Measurements from ENCODE around the gene TCHP.
"Not testable (repeated sequence)": the region's sequence is repeated elsewhere in the genome, so short reads cannot be mapped to it uniquely, and the experiment has no call there.

Gene TCHP

GRCh38 chr12:109880043-109880931 lies 19.8 kb upstream of the TCHP start, which contains the start of gene GLTP:
TSS of gene GLTP (minus strand) at chr12:109880541. CDS start at chr12:109880374, 167 bp downstream.
- peak; percentile 86 for DNase-seq

DNA sequence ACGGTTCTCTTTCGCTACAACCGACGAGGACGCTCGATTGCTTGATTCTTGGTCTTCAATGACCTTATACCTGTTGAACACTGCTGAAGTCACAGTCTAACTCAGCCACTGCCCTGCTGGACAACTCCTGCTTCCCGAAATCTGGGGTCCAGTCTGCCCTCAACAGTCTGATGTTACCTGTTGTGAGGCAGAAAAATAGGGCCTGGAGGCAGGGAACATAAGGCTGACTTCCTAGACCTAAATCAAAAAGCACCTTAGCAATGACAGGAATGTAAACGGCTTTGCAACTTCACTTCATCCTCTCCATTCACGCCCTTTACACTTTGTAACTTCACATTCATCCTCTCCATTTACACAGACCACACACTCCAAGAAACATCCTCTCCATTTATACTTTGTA lies 19.1 kb upstream of the TCHP start:
- no peak for DNase-seq

DNA sequence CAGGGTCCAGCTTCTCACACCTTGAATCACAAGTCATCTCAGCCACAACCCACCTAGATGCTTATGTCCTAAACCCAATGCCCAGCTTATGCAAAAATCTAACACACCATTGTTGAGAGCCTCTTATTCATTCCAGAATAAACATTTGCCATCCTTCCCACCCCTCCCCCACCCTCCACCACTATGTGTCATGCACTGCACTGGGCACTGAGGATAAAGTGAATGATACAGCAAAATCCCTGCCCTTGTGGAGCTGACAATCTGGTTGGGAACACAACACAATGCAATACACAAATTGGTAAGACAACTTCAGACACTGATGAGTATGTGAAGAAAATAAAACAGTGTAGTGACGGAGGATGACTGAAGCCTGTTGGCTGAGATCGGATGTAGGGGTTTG lies 18.3 kb upstream of the TCHP start:
- DNase-seq, result no peak

DNA sequence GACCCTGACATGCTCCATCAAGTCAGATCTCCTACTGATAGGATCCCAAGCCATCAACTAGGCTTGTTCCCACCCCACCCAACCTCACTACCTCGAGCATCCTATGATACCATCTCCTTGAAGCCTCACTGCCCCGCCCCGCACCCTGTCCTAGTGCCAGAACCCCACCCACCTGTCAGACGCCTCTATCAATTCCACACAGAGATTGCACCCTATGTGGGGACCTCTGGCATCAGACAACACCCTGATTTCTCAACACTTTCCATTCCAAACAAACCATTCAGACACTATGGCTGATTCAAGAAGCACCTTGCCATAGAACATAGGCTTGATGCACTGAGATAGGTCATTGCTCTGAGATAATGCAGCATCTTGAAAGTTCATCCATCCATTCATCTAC lies 16.6 kb upstream of the TCHP start:
- DNase-seq, result no peak

DNA sequence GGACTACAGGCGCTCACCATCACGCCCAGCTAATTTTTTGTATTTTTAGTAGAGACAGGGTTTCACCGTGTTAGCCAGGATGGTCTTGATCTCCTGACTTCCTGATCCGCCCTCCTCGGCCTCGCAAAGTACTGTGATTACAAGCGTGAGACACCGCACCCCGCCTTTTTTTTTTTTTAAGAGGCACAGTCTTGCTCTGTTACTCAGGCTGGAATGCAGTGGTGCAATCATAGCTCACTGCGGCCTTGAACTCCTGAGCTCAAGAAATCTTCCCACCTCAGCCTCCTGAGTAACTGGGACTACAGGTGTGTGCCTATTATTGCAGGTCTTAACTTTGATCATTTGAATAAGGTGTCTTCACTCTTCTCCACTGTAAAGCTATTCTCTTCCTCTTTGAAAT lies 14.5 kb upstream of the TCHP start:
- DNase-seq, result no peak

GRCh38 chr12:109888179-109889020 lies 11.7 kb upstream of the TCHP start:
- peak; percentile 21 for DNase-seq

GRCh38 chr12:109890620-109891170 lies 9.4 kb upstream of the TCHP start:
- no peak for DNase-seq

DNA sequence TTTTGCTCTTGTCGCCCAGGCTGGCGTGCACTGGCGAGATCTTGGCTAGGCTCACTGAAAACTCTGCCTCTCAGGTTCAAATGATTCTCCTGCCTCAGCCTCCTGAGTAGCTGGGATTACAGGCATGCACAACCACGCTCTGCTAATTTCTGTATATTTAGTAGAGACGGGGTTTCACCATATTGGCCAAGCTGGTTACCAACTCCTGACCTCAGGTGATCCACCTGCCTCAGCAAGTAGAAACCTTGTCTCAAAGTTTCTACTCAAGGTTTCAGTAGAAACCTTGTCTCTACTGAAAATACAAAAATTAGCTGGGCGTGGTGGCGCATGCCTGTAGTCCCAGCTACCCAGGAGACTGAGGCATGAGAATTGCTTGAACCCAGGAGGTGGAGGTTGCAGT lies 8.3 kb upstream of the TCHP start:
- not testable (repeated sequence) for DNase-seq

DNA sequence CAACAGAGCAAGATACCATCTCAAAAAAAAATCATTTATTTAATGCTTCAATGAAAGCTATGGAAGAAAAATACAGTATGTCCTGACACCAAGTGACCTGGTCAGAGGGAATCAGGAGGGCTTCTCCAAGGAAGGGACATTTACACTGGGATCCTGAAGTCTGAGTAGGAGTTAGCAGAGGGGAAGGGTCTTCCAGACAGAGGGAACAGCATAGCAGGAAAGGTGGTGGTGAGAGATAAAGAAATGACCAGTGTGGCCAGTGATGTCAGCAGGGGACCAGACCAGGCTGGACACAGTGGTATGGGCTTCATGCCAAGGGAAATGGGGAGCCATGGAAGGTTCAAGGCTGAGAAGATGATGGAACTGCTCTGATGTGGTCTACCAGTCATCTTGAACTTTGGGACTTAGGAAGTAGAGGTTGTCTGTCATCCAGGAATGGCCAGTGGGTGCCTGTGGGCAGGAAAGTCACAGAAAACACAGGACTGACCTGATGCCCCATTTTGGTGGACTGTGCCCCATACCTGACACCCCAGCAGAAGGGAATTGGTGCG lies 7.8 kb upstream of the TCHP start:
- no peak for DNase-seq

- no peak for DNase-seq
Measured at GRCh38 chr12:109892748-109893147, 7.3 kb upstream of the TCHP start.

DNA sequence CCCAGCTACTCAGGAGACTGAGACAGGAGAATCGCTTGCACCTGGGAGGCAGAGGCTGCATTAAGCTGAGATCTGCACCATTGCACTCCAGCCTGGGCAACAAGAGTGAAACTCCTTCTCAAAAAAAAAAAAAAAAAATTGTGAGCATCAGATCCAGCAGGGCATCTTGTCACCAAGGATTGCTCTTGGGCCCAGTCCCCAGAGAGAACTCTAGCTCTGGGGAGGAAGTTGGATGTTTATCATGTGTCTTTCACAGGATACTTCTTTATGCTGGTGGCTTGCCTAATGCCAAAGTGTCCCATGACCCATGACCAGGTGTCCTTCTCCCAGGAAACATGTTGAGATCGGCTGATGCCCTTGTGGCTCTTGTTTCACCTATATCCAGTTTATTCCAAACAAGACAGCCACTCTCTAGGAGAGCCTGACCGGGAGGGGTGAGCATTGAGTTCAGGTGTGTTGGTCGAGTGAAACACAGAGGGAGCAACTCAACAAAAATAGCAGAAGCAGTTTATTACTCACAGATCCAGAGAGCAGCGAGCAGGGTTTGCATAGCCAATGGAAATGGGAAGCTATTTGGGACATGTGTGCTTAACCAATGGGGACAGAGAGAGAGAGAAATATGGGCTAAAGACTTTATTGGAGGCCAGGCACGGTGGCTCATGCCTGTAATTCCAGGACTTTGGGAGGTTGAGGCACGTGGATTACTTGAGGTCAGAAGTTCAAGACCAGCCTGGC lies 6.6 kb upstream of the TCHP start:
- DNase-seq, result no peak

GRCh38 chr12:109894939-109895338 lies 5.1 kb upstream of the TCHP start:
- no peak for DNase-seq

- DNase-seq, result no peak
Measured at GRCh38 chr12:109896188-109896587, 3.9 kb upstream of the TCHP start.

GRCh38 chr12:109897029-109897428 lies 3.0 kb upstream of the TCHP start:
- no peak for DNase-seq

GRCh38 chr12:109899345-109899744 lies 729 bp upstream of the TCHP start:
- not testable (repeated sequence) for DNase-seq

GRCh38 chr12:109900752-109901580 lies 892 bp downstream of the TCHP start:
- DNase-seq, result no peak

DNA sequence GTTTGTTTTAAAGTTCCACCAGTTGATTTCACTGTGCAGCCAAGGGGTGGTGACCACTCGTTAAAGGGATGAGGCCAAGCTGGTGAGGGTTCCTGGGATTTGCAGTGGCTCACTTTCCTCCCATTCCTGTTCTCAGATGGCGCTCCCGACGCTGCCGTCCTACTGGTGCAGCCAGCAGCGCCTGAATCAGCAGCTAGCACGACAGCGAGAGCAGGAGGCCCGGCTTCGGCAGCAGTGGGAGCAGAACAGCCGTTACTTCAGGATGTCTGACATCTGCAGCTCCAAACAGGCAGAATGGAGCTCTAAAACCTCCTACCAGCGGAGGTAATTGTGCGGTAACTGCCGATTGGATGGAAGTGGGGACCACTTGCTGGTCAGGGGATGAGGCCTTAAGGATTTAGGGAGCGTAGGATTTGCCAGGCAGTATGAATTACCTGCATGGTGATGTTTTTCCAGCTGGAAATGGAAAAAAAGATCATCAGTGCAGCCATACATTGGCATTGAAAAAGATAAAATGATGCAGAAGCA lies 2.9 kb downstream of the TCHP start:
- DNase-seq, result no peak

DNA sequence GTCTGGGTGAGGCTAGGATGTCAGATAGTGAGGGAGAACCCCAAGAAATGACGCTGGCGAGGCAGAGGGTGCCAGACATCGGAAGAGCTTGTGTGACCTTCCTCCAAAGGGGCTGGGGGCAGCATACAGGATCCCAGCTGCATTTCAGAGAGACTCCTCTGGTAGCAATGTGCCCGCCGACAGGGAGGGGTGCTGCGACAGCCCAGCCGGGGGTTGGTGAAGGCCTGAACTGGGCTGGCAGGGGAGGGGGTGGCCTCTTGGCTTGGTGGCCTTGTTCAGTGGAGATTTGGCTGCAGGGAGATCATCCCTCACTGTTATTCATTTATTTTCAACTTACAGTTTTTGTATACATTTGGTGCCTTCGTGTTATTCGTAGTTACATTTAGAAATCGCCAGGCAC lies 5.2 kb downstream of the TCHP start:
- no peak for DNase-seq

GRCh38 chr12:109910254-109910968 lies 10.3 kb downstream of the TCHP start:
- DNase-seq, result no peak

DNA sequence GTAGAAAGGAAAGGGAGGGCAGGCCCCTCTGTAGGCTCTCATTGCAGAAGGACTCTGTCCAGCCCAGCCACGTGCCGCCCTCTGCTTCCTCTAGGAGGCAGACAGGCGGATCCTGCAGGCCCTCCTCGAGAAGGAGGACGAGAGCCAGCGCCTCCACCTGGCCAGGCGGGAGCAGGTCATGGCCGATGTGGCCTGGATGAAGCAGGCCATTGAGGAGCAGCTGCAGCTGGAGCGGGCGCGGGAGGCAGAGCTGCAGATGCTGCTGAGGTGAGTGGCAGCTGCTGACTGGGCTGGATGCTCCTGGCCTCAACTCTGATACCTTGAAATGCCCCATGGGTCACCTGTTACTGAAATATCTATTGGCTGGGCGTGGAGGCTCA lies 10.9 kb downstream of the TCHP start:
- no peak for DNase-seq

- DNase-seq, result no peak
Measured at GRCh38 chr12:109912855-109913321, 12.8 kb downstream of the TCHP start.
